ENCODE data around the gene SRC.

The SRC gene

GRCh38 chr20:37305079-37305478 is 40.9 kb upstream of the SRC start:
- peaks cover 29% of the 10 kb centered on the region for H3K36me3 ChIP-seq (ENCODE audit: control insufficient read depth, insufficient read depth, low read length)
- H3K4me1 ChIP-seq (ENCODE audit: control insufficient read depth, insufficient read depth, low read length, poor library complexity, severe bottlenecking) = no peaks in the 10 kb centered on the region
- DNase-seq = no peak
- H3K27ac ChIP-seq (ENCODE audit: insufficient read depth, low read length, poor library complexity, severe bottlenecking) = no peak overlapping the region
- no peak overlapping the region for H3K4me3 ChIP-seq (ENCODE audit: insufficient read depth, low read depth, low read length, poor library complexity, severe bottlenecking)
- H3K9me3 ChIP-seq (ENCODE audit: control insufficient read depth, low read length) = no peaks in the 10 kb centered on the region
- H3K27me3 ChIP-seq (replicated peaks; ENCODE audit: control insufficient read depth, insufficient read depth, low read length, poor library complexity, severe bottlenecking) = no peaks in the 10 kb centered on the region

DNA sequence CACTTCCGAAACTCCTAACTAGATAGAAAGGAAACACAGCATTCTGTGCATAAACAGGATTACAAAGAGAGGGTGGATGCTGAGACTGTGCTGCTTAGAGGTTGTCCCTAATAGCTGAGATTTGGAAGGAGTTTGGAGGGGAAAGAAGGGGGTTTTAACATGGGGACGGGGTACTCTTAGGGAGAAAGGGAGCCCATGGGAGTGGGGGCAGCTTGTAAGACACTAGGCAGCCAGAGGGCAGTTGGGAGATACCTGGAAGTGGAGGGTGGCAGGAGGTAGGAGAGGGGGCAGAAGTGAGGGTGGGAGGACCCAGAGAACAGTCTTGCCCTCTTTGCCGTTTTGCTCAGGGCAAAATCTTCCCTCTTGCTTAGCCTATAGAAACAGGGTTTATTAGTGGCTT is 40.1 kb upstream of the SRC start:
- H3K4me1 ChIP-seq (ENCODE audit: control insufficient read depth, insufficient read depth, low read length, poor library complexity, severe bottlenecking) = no peaks in the 10 kb centered on the region
- peaks cover 34% of the 10 kb centered on the region for H3K36me3 ChIP-seq (ENCODE audit: control insufficient read depth, insufficient read depth, low read length)
- H3K27ac ChIP-seq (ENCODE audit: insufficient read depth, low read length, poor library complexity, severe bottlenecking) = no peak overlapping the region
- DNase-seq = no peak
- H3K4me3 ChIP-seq (ENCODE audit: insufficient read depth, low read depth, low read length, poor library complexity, severe bottlenecking) = no peak overlapping the region
- H3K9me3 ChIP-seq (ENCODE audit: control insufficient read depth, low read length) = no peaks in the 10 kb centered on the region
- H3K27me3 ChIP-seq (replicated peaks; ENCODE audit: control insufficient read depth, insufficient read depth, low read length, poor library complexity, severe bottlenecking) = no peaks in the 10 kb centered on the region

DNA sequence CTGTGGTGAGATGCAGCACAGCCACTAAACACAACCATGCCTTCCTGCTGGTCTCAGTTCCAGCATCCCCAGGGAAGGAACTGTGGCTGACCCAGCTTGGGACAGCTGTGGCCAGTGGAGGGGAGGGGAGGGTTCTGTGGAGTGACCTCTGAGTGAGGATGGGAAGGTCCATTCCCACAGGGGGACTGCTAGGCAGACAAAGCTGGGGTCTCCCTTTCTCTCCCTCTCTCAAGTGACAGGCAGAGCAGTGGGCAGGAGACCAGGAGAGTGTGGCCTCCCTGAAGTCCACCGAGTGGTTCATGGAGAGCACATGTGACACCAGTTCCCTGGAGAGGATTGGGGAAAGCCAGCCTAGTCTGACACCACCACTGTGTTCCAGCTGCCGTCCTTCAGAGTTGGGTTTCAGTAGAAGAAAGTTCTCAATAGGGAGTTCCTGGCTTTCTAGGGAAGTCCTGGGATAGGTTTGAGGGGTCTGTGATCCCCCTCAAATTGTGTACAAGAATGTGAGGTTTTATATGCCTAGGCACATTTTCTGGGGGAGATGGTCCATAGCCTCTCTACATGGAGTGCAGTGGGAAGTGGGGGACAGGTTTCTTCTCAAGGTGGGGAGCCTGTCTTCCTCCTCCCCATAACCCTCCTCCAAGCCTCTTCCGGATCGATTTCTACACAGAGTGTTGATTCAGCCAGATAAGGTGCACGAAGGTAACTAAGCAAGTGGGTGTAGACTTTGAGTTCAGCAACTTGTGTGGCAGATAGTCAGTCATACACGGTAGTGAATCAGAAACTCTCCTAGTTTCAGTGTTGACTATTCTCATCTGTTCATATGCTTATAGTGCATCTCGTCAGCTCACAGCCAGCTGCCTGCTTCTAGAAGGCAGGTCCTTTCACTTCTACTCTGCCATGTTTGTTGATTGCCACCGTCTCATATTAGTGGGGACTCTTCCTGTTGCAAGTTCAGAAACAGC is 37.6 kb upstream of the SRC start:
- DNase-seq = no peak
- Histone ChIP-seq H3K27me3 (replicated peaks; ENCODE audit: control insufficient read depth, insufficient read depth, low read length, poor library complexity, severe bottlenecking) (no peaks in the 10 kb centered on the region), H3K27ac (ENCODE audit: insufficient read depth, low read length, poor library complexity, severe bottlenecking) (no peak overlapping the region), H3K4me3 (ENCODE audit: insufficient read depth, low read depth, low read length, poor library complexity, severe bottlenecking) (no peak overlapping the region), H3K36me3 (ENCODE audit: control insufficient read depth, insufficient read depth, low read length) (peaks cover 20% of the 10 kb centered on the region), H3K4me1 (ENCODE audit: control insufficient read depth, insufficient read depth, low read length, poor library complexity, severe bottlenecking) (no peaks in the 10 kb centered on the region), H3K9me3 (ENCODE audit: control insufficient read depth, low read length) (no peaks in the 10 kb centered on the region)

DNA sequence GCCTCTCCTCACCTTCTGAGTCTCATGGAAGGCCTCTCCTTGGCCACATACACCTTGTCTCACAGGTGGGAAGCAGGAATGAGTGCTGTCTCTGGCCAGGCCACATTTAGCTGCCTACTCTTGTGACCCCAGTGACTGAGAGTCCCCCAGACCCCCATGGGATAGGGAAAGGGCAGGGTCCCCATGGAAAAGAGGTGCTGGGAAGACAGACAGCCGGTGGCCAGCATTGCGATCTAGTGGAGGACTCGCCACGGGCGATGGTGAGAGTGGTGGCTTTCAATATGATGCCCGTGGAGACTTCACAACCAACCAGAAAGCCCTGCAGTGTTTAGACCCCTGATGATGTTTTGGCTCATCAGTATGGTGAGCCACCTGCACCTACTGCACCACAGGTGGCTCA is 36.6 kb upstream of the SRC start:
- no peak for DNase-seq
- H3K36me3 ChIP-seq (ENCODE audit: control insufficient read depth, insufficient read depth, low read length) = peaks cover 23% of the 10 kb centered on the region
- no peak overlapping the region for H3K27ac ChIP-seq (ENCODE audit: insufficient read depth, low read length, poor library complexity, severe bottlenecking)
- H3K9me3 ChIP-seq (ENCODE audit: control insufficient read depth, low read length) = no peaks in the 10 kb centered on the region
- no peak overlapping the region for H3K4me3 ChIP-seq (ENCODE audit: insufficient read depth, low read depth, low read length, poor library complexity, severe bottlenecking)
- H3K4me1 ChIP-seq (ENCODE audit: control insufficient read depth, insufficient read depth, low read length, poor library complexity, severe bottlenecking) = no peaks in the 10 kb centered on the region
- no peaks in the 10 kb centered on the region for H3K27me3 ChIP-seq (replicated peaks; ENCODE audit: control insufficient read depth, insufficient read depth, low read length, poor library complexity, severe bottlenecking)

DNA sequence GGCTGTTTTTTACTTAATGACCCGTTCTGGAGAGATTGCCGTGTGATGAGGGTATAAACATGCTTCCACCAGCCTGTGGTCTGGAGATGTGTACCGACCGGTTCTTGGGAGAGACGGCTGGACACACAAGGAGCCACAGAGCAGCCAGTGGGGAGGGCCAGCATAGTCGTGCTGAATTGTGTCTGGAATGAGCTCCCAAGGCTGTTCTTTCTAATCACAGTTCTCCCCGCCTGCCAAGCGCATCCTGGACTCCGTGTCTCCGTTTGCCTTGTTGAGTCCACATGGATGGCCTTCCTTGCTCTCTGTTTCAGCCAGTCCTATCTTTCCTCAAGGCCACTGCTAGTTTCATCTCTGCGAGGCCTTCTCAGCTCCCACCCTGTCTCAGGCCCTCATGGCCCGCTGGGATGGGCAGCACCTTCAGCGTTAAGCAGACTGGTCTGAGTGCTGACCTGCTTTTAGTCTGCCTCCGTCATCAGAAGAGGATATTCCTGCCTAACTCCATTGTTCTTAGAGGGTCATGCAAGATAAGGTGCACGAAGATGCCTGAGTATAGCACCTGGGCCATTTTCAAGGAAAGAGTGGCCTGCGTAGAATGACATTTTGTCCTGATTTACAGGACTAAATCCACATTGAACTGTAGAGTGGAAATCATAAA is 35.9 kb upstream of the SRC start:
- Histone ChIP-seq H3K27me3 (replicated peaks; ENCODE audit: control insufficient read depth, insufficient read depth, low read length, poor library complexity, severe bottlenecking) (no peaks in the 10 kb centered on the region), H3K9me3 (ENCODE audit: control insufficient read depth, low read length) (no peaks in the 10 kb centered on the region), H3K4me3 (ENCODE audit: insufficient read depth, low read depth, low read length, poor library complexity, severe bottlenecking) (no peak overlapping the region), H3K27ac (ENCODE audit: insufficient read depth, low read length, poor library complexity, severe bottlenecking) (no peak overlapping the region), H3K4me1 (ENCODE audit: control insufficient read depth, insufficient read depth, low read length, poor library complexity, severe bottlenecking) (no peaks in the 10 kb centered on the region), H3K36me3 (ENCODE audit: control insufficient read depth, insufficient read depth, low read length) (peaks cover 23% of the 10 kb centered on the region)
- no peak for DNase-seq

DNA sequence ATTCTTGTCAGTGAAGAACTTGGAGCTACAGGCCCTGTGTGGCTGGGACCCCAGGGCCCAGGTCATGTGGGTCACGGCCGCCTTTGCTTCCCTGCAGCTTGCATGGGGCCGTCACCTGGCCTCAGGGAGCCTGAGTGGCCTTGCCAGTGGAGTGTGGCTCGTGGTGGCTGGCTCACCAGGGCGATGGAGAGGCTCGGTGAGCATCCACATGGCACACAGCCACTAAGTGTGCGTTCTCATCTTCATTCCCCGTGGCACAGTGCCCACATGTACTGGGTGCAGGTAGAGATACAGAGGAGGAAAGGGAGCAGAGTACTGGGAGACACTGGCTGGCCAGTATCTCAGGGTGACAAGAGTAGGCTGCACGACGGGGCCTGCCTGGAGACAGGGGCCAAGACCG is 35.0 kb upstream of the SRC start:
- H3K4me1 ChIP-seq (ENCODE audit: control insufficient read depth, insufficient read depth, low read length, poor library complexity, severe bottlenecking) = no peaks in the 10 kb centered on the region

DNA sequence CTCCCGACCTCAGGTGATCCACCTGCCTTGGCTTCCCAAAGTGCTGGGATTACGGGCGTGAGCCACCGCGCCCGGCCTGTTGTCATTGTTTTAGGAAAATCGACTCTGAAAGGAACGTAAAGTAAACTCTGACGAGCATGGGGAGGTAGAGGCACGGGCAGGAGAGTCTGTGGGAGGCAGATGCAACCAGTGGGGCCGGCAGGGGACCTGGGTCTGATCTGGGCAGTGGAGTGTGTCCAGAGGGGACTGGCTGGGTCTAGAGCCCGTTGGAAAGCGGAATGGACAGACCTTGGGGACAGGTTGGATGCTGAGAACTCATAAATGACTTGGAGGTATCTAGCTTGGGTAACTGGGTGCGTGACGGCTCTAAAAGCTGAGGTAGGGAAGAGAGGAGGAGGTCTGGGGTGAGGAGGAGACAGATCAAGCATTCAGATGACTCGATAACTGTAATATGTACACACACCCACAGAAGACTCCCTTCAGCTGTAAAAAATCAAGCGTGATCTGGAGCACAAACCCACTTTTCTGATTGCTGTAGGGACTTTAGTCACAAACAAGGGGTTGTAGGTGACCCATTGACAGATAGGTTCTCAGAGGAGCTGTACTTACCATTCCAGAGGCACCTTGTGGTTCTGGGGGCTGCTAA is 34.1 kb upstream of the SRC start:
- no peak overlapping the region for H3K27ac ChIP-seq (ENCODE audit: insufficient read depth, low read length, poor library complexity, severe bottlenecking)
- peaks cover 28% of the 10 kb centered on the region for H3K36me3 ChIP-seq (ENCODE audit: control insufficient read depth, insufficient read depth, low read length)
- no peak overlapping the region for H3K4me3 ChIP-seq (ENCODE audit: insufficient read depth, low read depth, low read length, poor library complexity, severe bottlenecking)
- no peaks in the 10 kb centered on the region for H3K9me3 ChIP-seq (ENCODE audit: control insufficient read depth, low read length)
- no peaks in the 10 kb centered on the region for H3K4me1 ChIP-seq (ENCODE audit: control insufficient read depth, insufficient read depth, low read length, poor library complexity, severe bottlenecking)
- DNase-seq = no peak
- H3K27me3 ChIP-seq (replicated peaks; ENCODE audit: control insufficient read depth, insufficient read depth, low read length, poor library complexity, severe bottlenecking) = no peaks in the 10 kb centered on the region

More for the DNA sequence above, 35.0 kb upstream of the SRC start:
- H3K4me3 ChIP-seq (ENCODE audit: insufficient read depth, low read depth, low read length, poor library complexity, severe bottlenecking) = no peak overlapping the region
- no peaks in the 10 kb centered on the region for H3K9me3 ChIP-seq (ENCODE audit: control insufficient read depth, low read length)
- H3K27ac ChIP-seq (ENCODE audit: insufficient read depth, low read length, poor library complexity, severe bottlenecking) = no peak overlapping the region
- no peaks in the 10 kb centered on the region for H3K27me3 ChIP-seq (replicated peaks; ENCODE audit: control insufficient read depth, insufficient read depth, low read length, poor library complexity, severe bottlenecking)
- DNase-seq = no peak
- peaks cover 23% of the 10 kb centered on the region for H3K36me3 ChIP-seq (ENCODE audit: control insufficient read depth, insufficient read depth, low read length)

DNA sequence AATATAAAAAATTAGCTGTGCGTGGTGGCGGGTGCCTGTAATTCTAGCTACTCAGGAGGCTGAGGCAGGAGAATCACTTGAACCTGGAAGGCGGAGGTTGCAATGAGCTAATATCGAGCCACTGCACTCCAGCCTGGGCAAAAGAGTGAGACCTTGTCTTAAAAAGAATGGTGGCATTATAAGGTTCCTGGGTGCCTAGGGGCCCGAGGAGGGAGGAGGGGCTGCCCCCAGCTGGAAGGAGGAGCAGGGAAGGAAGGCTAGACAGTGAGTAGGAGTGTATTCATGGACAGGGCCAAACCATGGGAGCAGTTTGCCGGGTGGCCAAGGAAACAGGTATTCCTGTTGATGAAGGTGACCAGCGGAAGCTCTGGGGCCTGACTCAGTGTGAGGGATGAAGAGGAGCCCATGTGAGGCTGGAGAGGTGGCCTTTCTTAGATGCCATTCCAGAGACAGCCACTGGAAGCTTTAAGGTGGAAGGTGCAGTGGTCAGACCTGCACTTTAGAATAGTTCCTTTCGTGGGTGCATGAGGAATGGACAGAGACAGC is 32.3 kb upstream of the SRC start:
- Histone ChIP-seq H3K27ac (ENCODE audit: insufficient read depth, low read length, poor library complexity, severe bottlenecking) (no peak overlapping the region), H3K27me3 (replicated peaks; ENCODE audit: control insufficient read depth, insufficient read depth, low read length, poor library complexity, severe bottlenecking) (no peaks in the 10 kb centered on the region), H3K4me3 (ENCODE audit: insufficient read depth, low read depth, low read length, poor library complexity, severe bottlenecking) (no peak overlapping the region), H3K9me3 (ENCODE audit: control insufficient read depth, low read length) (no peaks in the 10 kb centered on the region), H3K36me3 (ENCODE audit: control insufficient read depth, insufficient read depth, low read length) (peaks cover 28% of the 10 kb centered on the region), H3K4me1 (ENCODE audit: control insufficient read depth, insufficient read depth, low read length, poor library complexity, severe bottlenecking) (no peaks in the 10 kb centered on the region)
- no peak for DNase-seq

- no peaks in the 10 kb centered on the region for H3K4me1 ChIP-seq (ENCODE audit: control insufficient read depth, insufficient read depth, low read length, poor library complexity, severe bottlenecking)
- H3K9me3 ChIP-seq (ENCODE audit: control insufficient read depth, low read length) = no peaks in the 10 kb centered on the region
- DNase-seq = no peak
- H3K4me3 ChIP-seq (ENCODE audit: insufficient read depth, low read depth, low read length, poor library complexity, severe bottlenecking) = no peak overlapping the region
- H3K27me3 ChIP-seq (replicated peaks; ENCODE audit: control insufficient read depth, insufficient read depth, low read length, poor library complexity, severe bottlenecking) = no peaks in the 10 kb centered on the region
- H3K36me3 ChIP-seq (ENCODE audit: control insufficient read depth, insufficient read depth, low read length) = peaks cover 25% of the 10 kb centered on the region
- H3K27ac ChIP-seq (ENCODE audit: insufficient read depth, low read length, poor library complexity, severe bottlenecking) = no peak overlapping the region
Observed at GRCh38 chr20:37314099-37314498, 31.8 kb upstream of the SRC start.
